K562 (cell line): ENCODE measurements around the gene FAM20B. TPM values are rescaled to one million over a fixed set of nuclear protein-coding genes. Genes with fewer than 3 reads are reported as not detected.

Source experiments
- CHD7 ChIP-seq: fragments of 200-600 bp; sonication (generic); IDR thresholded peaks from one replicate; pipeline ENCODE4 v1.6.1; 2012; ENCODE audit warnings: mild to moderate bottlenecking, low read depth, low read length, inconsistent platforms
- MCM3 ChIP-seq: fragments of 450-650 bp; IDR thresholded peaks from 2 replicates; pipeline ENCODE4 v1.6.1; 2016
- NFE2 ChIP-seq: IDR thresholded peaks from 2 replicates; pipeline ENCODE4 v1.6.1; 2014; ENCODE audit warnings: antibody characterized with exemption, low read depth
- NKRF ChIP-seq: fragments of 450-650 bp; IDR thresholded peaks from 2 replicates; pipeline ENCODE4 v1.6.1; 2016; ENCODE audit warnings: borderline replicate concordance
- ZBTB5 ChIP-seq: fragments of 450-650 bp; IDR thresholded peaks from 2 replicates; pipeline ENCODE4 v1.6.1; 2017; ENCODE audit warnings: antibody characterized with exemption
- ZNF175 ChIP-seq: fragments of 200-800 bp; sonication (Bioruptor generic); IDR thresholded peaks from 2 replicates; pipeline ENCODE4 v1.6.1; 2016; ENCODE audit warnings: low read depth, mild to moderate bottlenecking, missing genetic modification characterization, missing compliant biosample characterization
- ZNF212 ChIP-seq: fragments of 450-650 bp; formaldehyde crosslinking; IDR thresholded peaks from 2 replicates; pipeline ENCODE4 v1.4.0; 2020; ENCODE audit warnings: mild to moderate bottlenecking
- ZNF280B ChIP-seq: fragments of 250-450 bp; sonication (Bioruptor Pico); IDR thresholded peaks from 2 replicates; pipeline ENCODE4 v1.5.1; 2021; ENCODE audit warnings: mild to moderate bottlenecking
- ZNF384 ChIP-seq: IDR thresholded peaks from 2 replicates; pipeline ENCODE4 v1.6.1; 2012; ENCODE audit warnings: low read depth, low read length, improper control_type of control experiment
- polyA plus RNA-seq, 8 experiments: library from polyadenylated mRNA; depleted of rRNA in 4 of 8; stranded (reverse) in 5 of 8; unstranded in 3 of 8; fragments of >200 nt; fragmentation: Nextera tagmentation in 2 of 8; fragmentation: Illumina TruSeq in 1 of 8; extraction: Ambion mirVana in 2 of 8; extraction: Trizol in 1 of 8; gene quantifications; 2 replicates each; pipeline versions ENCODE4 v1.2.1 to v1.2.3, GENCODE V29; 2011 to 2014; ENCODE audit warnings: inconsistent platforms in 1 of 8, missing spikeins in 1 of 8
- total RNA-seq, 7 experiments: library from RNA; depleted of rRNA in 6 of 7; stranded (reverse); fragments of >200 nt in 6 of 7; fragmentation: Illumina TruSeq in 2 of 7; extraction: Trizol in 2 of 7; gene quantifications; 2 replicates each; pipeline versions ENCODE4 v1.2.1 to v1.2.3, GENCODE V29; 2011 to 2021; ENCODE audit warnings: low replicate concordance in 1 of 7

Gene FAM20B
- total and polyA plus RNA-seq, 9 of the 15 experiments (the other 6 are each of a cell fraction or from before 2014, with no cell fraction given) = 7.2 to 67.5 (median 42.9) TPM

GRCh38 chr1:179017383-179018326, 8.0 kb upstream of the FAM20B start (continued):
- TF ChIP-seq CHD7 (no peak), ZNF175 (no peak), ZBTB5 (no peak), ZNF212 (CRISPR knock-in tag) (no peak), ZNF280B (CRISPR knock-in tag) (no peak), NKRF (no peak), NFE2 (peak; percentile 76), MCM3 (no peak), ZNF384 (0 out of 2 replicates have a peak, but pooled peaks have one; percentile 4)
